Coronary artery (tissue), 2 donors: ENCODE data around the gene PTPA.
"Not testable (repeated sequence)": the region's sequence is repeated elsewhere in the genome, so short reads cannot be mapped to it uniquely, and the experiment has no call there.

Source experiments
- DNase-seq: peaks from one replicate; pipeline ENCODE4 v3.0.0-alpha.2; 2017; ENCODE audit warnings: low spot score
- H3K27ac ChIP-seq, 2 donors: fragments of 200-600 bp; sonication (generic); one replicate each; pipeline ENCODE4 v1.5.1; 2016 to 2019
- H3K4me3 ChIP-seq: fragments of 200-600 bp; sonication (generic); 2 replicates; pipeline ENCODE4 v1.5.1; 2016; ENCODE audit warnings: mild to moderate bottlenecking, moderate library complexity
- CTCF ChIP-seq: fragments of 200-600 bp; sonication (generic); IDR thresholded peaks from one replicate; pipeline ENCODE4 v1.5.1; 2019; ENCODE audit warnings: antibody characterized with exemption

PTPA gene

DNA sequence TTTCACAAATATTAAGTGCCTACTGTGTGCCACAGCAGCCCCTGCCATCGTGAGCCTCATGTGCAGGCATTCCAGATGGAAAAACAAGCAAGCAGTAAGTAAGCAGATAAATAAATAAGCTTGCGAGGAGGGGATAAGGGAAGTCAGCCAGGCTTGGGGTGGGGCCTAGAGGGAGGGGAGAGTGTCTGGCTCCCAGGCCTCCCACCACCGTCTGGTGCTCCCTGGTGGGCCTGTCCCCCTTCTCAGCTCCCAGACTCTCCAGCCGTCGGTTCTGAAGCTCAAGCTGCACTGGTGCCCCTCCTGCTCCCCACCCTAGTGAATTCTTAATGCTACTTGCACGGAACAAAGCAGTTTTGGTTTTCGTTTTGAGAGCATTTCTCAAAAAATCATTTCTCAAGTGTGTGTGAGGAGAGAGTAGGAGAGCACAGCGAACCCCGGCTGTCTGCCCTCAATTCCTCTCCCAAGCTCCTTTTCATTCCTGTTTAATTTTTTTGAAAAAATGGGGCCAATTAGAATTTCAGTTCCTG is 73.4 kb downstream of the PTPA start:
- no peak for TF ChIP-seq CTCF
- Histone ChIP-seq H3K27ac (no peak overlapping the region), H3K4me3 (no peak overlapping the region)
- DNase-seq, result no peak

DNA sequence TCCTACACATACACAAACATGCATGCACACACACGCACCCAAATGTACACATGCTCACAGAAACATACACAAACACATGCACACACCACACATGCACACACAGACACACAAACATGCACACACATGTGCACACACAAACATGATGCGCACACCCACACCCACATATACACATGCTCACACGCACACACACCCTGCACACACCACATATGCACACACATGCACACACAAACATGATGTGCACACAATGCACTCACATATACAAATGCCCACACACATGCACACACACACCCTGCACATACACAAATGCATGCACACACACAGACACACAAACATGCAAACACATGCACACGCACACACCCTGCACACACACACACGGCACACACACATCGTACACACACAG is 74.2 kb downstream of the PTPA start:
- Histone ChIP-seq H3K27ac (no peak overlapping the region), H3K4me3 (no peak overlapping the region)
- no peak for TF ChIP-seq CTCF

GRCh38 chr9:129185991-129186390 is 74.8 kb downstream of the PTPA start:
- Histone ChIP-seq H3K4me3 (no peak overlapping the region), H3K27ac (no peak overlapping the region)
- no peak for DNase-seq
- TF ChIP-seq CTCF, result no peak

More for the DNA sequence above, 74.2 kb downstream of the PTPA start:
- DNase-seq, result no peak

GRCh38 chr9:129187042-129187441 is 75.8 kb downstream of the PTPA start:
- H3K4me3 ChIP-seq, result no peak overlapping the region
- TF ChIP-seq CTCF, result no peak
- no peak for DNase-seq
- no peak overlapping the region for H3K27ac ChIP-seq

DNA sequence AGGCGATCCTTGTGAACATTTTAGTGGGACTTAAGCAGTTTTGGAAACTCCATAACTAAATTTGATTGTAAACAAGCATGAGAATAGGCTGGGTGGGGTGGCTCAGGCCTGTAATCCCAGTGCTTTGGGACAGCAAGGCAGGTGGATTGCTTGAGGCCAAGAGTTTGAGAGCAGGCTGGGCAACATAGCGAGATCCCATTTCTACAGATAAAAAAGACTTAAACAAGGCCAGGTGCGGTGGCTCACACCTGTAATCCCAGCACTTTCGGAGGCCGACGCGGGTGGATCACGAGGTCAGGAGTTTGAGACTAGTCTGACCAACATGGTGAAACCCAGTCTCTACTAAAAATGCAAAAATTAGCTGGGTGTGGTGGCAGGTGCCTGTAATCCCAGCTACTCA is 78.8 kb downstream of the PTPA start:
- H3K4me3 ChIP-seq, H3K27ac ChIP-seq, DNase-seq: not testable (repeated sequence)

DNA sequence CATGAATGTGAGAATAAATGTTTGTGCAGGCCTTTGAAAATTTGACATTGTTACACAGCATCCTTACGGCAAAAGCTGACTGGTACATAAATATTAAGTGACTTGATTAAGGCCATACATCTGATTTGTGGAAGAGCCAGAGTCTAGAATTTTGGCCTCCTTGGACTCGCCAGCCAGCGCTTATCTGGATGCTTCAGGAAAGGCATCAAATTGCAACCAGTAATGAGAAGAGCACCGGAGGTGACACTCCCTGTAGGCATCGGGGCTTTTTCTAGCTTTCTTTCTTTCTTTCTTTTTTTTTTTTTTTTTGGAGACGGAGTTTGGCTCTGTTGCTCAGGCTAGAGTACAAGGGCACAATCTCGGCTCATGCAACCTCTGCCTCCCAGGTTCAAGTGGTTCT is 80.0 kb downstream of the PTPA start:
- Histone ChIP-seq H3K27ac (no peak overlapping the region), H3K4me3 (no peak overlapping the region)
- TF ChIP-seq CTCF, result no peak
- DNase-seq, result no peak

DNA sequence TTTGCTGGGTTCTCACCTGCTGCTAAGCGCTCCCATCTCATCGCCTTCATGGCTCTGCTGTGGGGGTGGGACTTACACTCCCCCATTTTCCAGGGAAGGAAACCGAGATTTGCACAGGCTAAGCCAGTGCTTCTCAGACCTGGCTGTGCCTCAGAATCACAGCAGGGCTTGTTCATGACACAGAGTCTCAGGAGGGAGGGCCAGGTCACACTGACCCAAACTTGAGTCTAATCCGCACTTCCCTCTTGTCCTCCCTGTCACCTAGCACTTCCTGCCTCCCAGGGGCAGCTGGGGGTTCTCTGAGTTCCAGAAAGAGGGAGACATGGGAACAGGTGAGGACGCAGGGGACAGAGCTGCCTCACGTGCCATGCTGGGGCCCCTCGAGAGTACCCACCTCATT is 82.4 kb downstream of the PTPA start:
- DNase-seq, result no peak

More for the DNA sequence above, 82.4 kb downstream of the PTPA start:
- no peak for TF ChIP-seq CTCF
- no peak overlapping the region for H3K4me3 ChIP-seq
- no peak overlapping the region for H3K27ac ChIP-seq
